ENCODE measurements around the gene PPIE.

PPIE gene

DNA sequence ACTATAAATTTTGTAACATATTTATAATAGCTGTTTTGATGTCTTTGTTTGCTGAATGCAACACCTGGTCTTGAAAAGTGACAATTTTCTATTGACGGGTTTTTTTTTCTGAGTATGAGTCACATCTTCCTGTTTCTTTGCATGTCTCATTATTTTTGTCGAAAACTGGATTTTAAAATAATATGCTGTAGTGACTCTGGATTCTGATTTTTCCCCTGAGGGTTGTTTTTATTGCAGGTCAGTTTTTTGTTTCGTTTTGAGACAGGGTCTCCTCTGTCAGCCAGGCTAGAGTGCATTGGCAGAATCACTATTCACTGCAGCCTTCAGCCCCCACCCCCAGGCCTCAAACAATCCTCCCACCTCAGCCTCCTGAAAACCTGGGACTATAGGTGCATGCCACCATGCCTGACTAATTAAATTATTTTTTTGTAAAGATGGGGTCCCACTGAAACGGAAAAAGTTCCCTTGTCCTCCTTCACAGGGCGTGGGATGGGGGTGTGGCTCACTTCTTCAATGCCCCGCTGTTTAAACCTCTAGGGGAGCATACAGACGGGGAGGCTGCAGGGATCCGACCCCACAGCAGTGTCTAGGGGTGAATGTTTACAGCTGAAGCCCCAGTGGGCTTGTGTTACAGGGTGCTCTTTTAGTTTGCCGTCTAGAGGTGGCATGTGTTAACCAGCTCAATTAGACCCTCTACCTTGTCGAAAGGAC lies 11.3 kb upstream of the PPIE start:
- TF ChIP-seq EZH2 (IDR thresholded peaks at IDR 0.05) = no peak
- TF ChIP-seq FOXP2 (optimal IDR thresholded peaks at IDR 0.05; ENCODE audit: control extremely low read depth, extremely low read length, insufficient read depth) = no peak
- no peak for TF ChIP-seq POLR2AphosphoS5 (IDR thresholded peaks at IDR 0.05; ENCODE audit: borderline replicate concordance, low read depth, low read length)
- H3K4me3 ChIP-seq = no peak overlapping the region
- no peaks in the 10 kb centered on the region for H3K9me3 ChIP-seq (ENCODE audit: low read depth, low read length)
- H3K9ac ChIP-seq (ENCODE audit: insufficient read length) = no peak overlapping the region
- H3K27ac ChIP-seq = no peak overlapping the region
- DNase-seq (ENCODE audit: low read depth, low spot score) = no peak
- no peaks in the 10 kb centered on the region for H3K36me3 ChIP-seq (ENCODE audit: insufficient read depth, low read length)

DNA sequence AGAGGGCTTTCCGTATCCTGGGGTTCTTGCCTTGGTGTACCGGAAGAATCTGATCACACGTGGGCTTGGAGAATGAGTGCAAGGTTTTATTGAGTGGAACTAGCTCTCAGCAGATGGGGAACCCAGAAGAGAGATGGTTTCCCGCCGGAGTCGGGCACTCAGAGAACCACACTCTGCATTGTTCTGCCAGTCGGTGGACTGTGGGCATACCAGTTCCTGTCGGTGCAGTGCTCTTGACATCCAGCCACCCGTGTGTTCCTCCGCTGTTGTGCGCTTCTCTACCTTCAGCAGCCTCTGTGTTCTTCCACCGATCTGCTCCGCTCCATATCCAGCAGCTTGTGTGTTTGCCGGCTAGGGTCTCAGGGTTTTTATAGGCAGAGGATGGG lies 10.8 kb upstream of the PPIE start:
- no peak for DNase-seq (ENCODE audit: low read depth, low spot score)
- Histone ChIP-seq H3K9me3 (ENCODE audit: low read depth, low read length) (no peaks in the 10 kb centered on the region), H3K4me3 (no peak overlapping the region), H3K36me3 (ENCODE audit: insufficient read depth, low read length) (no peaks in the 10 kb centered on the region), H3K27ac (no peak overlapping the region), H3K9ac (ENCODE audit: insufficient read length) (no peak overlapping the region)
- no peak for TF ChIP-seq EZH2 (IDR thresholded peaks at IDR 0.05)

DNA sequence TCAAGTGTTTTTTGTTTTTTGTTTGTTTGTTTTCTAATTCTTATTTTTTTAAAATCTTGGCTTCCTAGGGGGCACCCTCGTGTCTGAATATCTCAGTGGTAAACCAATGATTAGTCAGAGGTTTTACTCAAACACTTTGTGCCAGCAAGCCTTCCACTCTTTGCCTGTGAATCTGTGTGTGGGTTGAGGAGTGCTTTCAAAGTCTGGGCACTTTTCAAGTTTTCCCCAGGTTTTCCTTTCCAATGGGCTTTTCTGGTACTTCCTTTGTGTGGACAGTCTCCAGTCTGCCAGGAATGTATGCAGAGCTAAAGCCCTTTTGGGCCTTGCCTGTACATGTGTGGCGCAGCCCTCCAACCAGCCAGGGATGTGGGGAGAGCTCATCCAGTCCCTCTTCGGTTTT lies 9.7 kb upstream of the PPIE start:
- Histone ChIP-seq H3K27ac (no peak overlapping the region), H3K9me3 (ENCODE audit: low read depth, low read length) (no peaks in the 10 kb centered on the region), H3K4me3 (no peak overlapping the region), H3K36me3 (ENCODE audit: insufficient read depth, low read length) (no peaks in the 10 kb centered on the region), H3K9ac (ENCODE audit: insufficient read length) (no peak overlapping the region)
- TF ChIP-seq FOXP2 (optimal IDR thresholded peaks at IDR 0.05; ENCODE audit: control extremely low read depth, extremely low read length, insufficient read depth) (no peak), POLR2AphosphoS5 (IDR thresholded peaks at IDR 0.05; ENCODE audit: borderline replicate concordance, low read depth, low read length) (no peak), EZH2 (IDR thresholded peaks at IDR 0.05) (no peak)
- DNase-seq (ENCODE audit: low read depth, low spot score) = no peak

DNA sequence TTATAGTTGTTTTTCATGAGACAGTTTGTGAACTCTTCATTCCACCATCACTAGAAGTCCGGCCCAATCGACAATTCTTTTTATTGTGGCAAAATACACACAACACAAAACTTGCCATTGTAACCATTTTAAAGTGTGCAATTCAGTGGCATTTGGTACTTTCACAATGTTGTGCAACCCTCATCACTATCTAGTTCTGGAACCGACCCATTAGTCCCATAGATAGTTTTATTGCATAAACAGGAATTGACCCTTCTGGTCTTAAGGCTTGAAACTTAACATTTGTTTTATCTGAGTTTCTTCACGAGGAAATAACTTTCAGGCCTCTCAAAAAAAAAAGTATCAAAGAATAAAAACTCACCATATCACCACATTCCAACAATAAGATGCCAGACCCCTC lies 8.8 kb upstream of the PPIE start:
- TF ChIP-seq EZH2 (IDR thresholded peaks at IDR 0.05) (no peak), POLR2AphosphoS5 (IDR thresholded peaks at IDR 0.05; ENCODE audit: borderline replicate concordance, low read depth, low read length) (no peak), FOXP2 (optimal IDR thresholded peaks at IDR 0.05; ENCODE audit: control extremely low read depth, extremely low read length, insufficient read depth) (no peak)
- no peak overlapping the region for H3K4me3 ChIP-seq
- no peak for DNase-seq (ENCODE audit: low read depth, low spot score)

DNA sequence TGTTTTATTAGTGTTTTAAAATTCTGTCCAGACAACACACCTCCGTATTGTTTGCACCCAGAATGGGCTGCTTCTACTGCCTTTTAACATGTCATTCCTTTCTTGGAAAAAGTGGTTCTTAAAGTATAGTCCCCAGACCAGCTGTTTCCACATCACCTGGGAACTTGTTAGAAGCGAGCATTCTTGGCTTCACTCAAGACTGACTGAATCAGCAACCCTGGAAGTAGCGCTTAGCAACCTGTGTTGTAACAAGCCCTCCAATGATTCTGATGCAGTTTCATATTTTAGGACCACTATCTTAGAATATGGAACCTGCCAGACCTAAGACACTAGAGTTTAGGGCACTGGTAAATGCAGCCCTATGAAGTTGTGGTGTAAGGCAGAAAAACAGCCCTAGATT lies 6.0 kb upstream of the PPIE start:
- H3K4me3 ChIP-seq = no peak overlapping the region
- no peaks in the 10 kb centered on the region for H3K9me3 ChIP-seq (ENCODE audit: low read depth, low read length)
- H3K27ac ChIP-seq = no peak overlapping the region
- no peak for TF ChIP-seq FOXP2 (optimal IDR thresholded peaks at IDR 0.05; ENCODE audit: control extremely low read depth, extremely low read length, insufficient read depth)
- TF ChIP-seq POLR2AphosphoS5 (IDR thresholded peaks at IDR 0.05; ENCODE audit: borderline replicate concordance, low read depth, low read length) = no peak
- no peak for TF ChIP-seq EZH2 (IDR thresholded peaks at IDR 0.05)
- no peak for DNase-seq (ENCODE audit: low read depth, low spot score)
- H3K9ac ChIP-seq (ENCODE audit: insufficient read length) = no peak overlapping the region
- no peaks in the 10 kb centered on the region for H3K36me3 ChIP-seq (ENCODE audit: insufficient read depth, low read length)

More for the DNA sequence above, 8.8 kb upstream of the PPIE start:
- Histone ChIP-seq H3K36me3 (ENCODE audit: insufficient read depth, low read length) (no peaks in the 10 kb centered on the region), H3K9me3 (ENCODE audit: low read depth, low read length) (no peaks in the 10 kb centered on the region), H3K9ac (ENCODE audit: insufficient read length) (no peak overlapping the region), H3K27ac (no peak overlapping the region)

DNA sequence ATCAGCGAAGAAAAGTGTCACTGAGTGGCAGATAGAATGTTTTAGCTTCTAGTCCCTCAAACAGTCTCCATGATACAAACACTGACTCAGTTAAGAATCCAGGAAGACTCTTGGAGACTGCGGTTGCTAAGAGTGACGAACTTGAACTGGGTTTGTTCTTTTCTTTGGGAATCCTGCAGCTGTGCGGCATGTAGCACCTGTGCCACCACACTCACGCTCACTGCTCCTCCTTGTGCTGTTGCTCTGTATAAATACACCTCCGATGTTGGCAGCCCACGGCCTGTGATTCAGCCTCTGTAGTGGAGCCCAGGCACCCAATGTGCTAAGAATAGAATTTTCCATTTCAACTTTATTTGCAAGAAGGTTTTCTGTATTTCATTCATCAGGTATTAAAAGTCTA lies 5.5 kb upstream of the PPIE start:
- Histone ChIP-seq H3K27ac (no peak overlapping the region), H3K36me3 (ENCODE audit: insufficient read depth, low read length) (no peaks in the 10 kb centered on the region), H3K4me3 (no peak overlapping the region), H3K9me3 (ENCODE audit: low read depth, low read length) (no peaks in the 10 kb centered on the region), H3K9ac (ENCODE audit: insufficient read length) (no peak overlapping the region)
- no peak for DNase-seq (ENCODE audit: low read depth, low spot score)
- TF ChIP-seq POLR2AphosphoS5 (IDR thresholded peaks at IDR 0.05; ENCODE audit: borderline replicate concordance, low read depth, low read length) (no peak), EZH2 (IDR thresholded peaks at IDR 0.05) (no peak), FOXP2 (optimal IDR thresholded peaks at IDR 0.05; ENCODE audit: control extremely low read depth, extremely low read length, insufficient read depth) (no peak)

DNA sequence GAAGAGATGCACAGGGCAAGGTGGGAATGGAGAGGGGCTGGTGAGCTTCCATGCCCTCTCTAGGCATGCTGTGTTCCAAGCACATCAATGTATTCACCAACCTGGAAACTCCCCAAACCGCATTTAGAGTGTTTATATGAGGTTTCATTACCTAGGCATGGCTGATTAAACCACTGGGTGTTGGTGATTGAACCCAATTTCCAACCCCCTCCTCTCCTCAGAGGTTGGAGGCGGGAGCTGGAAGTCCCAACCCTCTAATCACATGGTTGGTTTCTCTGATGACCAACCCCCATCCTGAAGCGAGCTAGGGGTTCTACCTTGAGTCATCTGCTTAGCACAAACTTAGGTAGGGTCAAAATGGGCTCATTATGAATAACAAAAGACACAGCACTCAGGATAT lies 3.0 kb upstream of the PPIE start:
- Histone ChIP-seq H3K4me3 (no peak overlapping the region), H3K36me3 (ENCODE audit: insufficient read depth, low read length) (0 out of 2 replicates have a peak, but pooled peaks cover 2% of the 10 kb centered on the region), H3K9me3 (ENCODE audit: low read depth, low read length) (no peaks in the 10 kb centered on the region), H3K9ac (ENCODE audit: insufficient read length) (no peak overlapping the region), H3K27ac (no peak overlapping the region)
- TF ChIP-seq EZH2 (IDR thresholded peaks at IDR 0.05) = no peak
- TF ChIP-seq POLR2AphosphoS5 (IDR thresholded peaks at IDR 0.05; ENCODE audit: borderline replicate concordance, low read depth, low read length) = no peak
- TF ChIP-seq FOXP2 (optimal IDR thresholded peaks at IDR 0.05; ENCODE audit: control extremely low read depth, extremely low read length, insufficient read depth) = no peak
- DNase-seq (ENCODE audit: low read depth, low spot score) = no peak

DNA sequence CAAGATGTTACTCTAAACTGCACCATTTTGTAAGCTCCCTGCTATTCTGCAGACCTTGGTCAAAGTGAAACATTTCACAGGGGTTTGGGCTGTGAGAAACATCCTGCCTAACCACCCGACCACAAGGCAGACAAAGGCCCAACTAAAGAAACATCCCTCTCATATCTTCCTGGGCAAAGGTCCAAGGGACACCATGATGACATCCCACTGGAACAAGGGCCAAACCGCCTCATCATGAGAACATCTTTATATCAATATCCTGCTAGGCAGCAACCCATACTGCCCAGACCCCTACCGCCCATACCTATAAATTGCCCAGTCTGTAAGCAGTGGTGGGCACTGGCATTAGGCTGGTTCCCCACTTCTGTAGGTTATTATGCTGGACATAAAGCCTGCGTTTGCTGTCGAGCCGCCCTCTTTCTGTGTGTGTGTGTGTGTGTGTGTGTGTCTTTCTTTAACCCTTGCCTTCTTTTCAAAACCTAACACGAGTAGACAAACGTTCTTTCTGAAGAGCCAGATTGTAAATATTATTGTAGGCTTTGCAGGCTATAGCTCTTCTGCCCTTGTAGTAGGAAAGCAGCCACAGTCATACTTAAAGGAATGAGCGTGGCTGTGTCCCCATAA lies 1.0 kb upstream of the PPIE start:
- Histone ChIP-seq H3K9me3 (ENCODE audit: low read depth, low read length) (no peaks in the 10 kb centered on the region), H3K27ac (no peak overlapping the region), H3K36me3 (ENCODE audit: insufficient read depth, low read length) (peaks cover 21% of the 10 kb centered on the region), H3K9ac (ENCODE audit: insufficient read length) (no peak overlapping the region), H3K4me3 (no peak overlapping the region)
- no peak for TF ChIP-seq POLR2AphosphoS5 (IDR thresholded peaks at IDR 0.05; ENCODE audit: borderline replicate concordance, low read depth, low read length)
- TF ChIP-seq EZH2 (IDR thresholded peaks at IDR 0.05) = no peak
- TF ChIP-seq FOXP2 (optimal IDR thresholded peaks at IDR 0.05; ENCODE audit: control extremely low read depth, extremely low read length, insufficient read depth) = no peak
- no peak for DNase-seq (ENCODE audit: low read depth, low spot score)

Measured in SK-N-MC (cell line).